GM12801 (cell line): ENCODE results near the gene PCK1.

Source experiments
- CTCF ChIP-seq: IDR thresholded peaks from one replicate; pipeline ENCODE4 v1.5.1; 2011; ENCODE audit warnings: control low read depth; ENCODE audit not compliant: insufficient read length; ENCODE audit errors: extremely low read depth

Gene PCK1

GRCh38 chr20:57586370-57586793, 25.5 kb downstream of the PCK1 start:
- no peak for TF ChIP-seq CTCF

- no peak for TF ChIP-seq CTCF
These were observed 26.0 kb downstream of the PCK1 start for GRCh38 chr20:57586943-57587277.

GRCh38 chr20:57587278-57587988, 26.5 kb downstream of the PCK1 start:
- no peak for TF ChIP-seq CTCF

GRCh38 chr20:57587989-57588377, 27.1 kb downstream of the PCK1 start:
- TF ChIP-seq CTCF: no peak

GRCh38 chr20:57588596-57588995, 27.7 kb downstream of the PCK1 start:
- TF ChIP-seq CTCF: no peak

- no peak for TF ChIP-seq CTCF
These were observed 28.3 kb downstream of the PCK1 start for GRCh38 chr20:57589123-57589727.

- no peak for TF ChIP-seq CTCF
These were observed 29.0 kb downstream of the PCK1 start for GRCh38 chr20:57589728-57590484.
